Panc1 (cell line): Measurements from ENCODE around the gene ZMAT5.

ENCODE experiments used
- CTCF ChIP-seq: fragments of 450-650 bp; IDR thresholded peaks from 2 replicates; pipeline ENCODE4 v1.5.1; 2017; ENCODE audit warnings: mild to moderate bottlenecking
- REST ChIP-seq, 2 experiments: IDR thresholded peaks; 2 replicates each; pipeline ENCODE4 v1.6.1; 2011 to 2012; ENCODE audit warnings: low read depth in 2 of 2, control low read depth in 1 of 2, low read length in 1 of 2, mild to moderate bottlenecking in 1 of 2, moderate library complexity in 1 of 2; ENCODE audit not compliant: insufficient read depth in 1 of 2
- SIN3A ChIP-seq: IDR thresholded peaks from 2 replicates; pipeline ENCODE4 v1.6.1; 2012; ENCODE audit warnings: low read depth, mild to moderate bottlenecking, low read length, moderate library complexity, borderline replicate concordance; ENCODE audit not compliant: insufficient read depth

GRCh38 chr22:29755889-29756288 lies 10.9 kb downstream of the ZMAT5 start:
- TF ChIP-seq CTCF (no peak), REST (IDR thresholded peaks at IDR 0.05; ENCODE audit: insufficient read depth in 1 of 2, low read depth in 2 of 2, low read length in 1 of 2) (no peak), SIN3A (no peak)
